GM23338 (cell line): ENCODE measurements around the gene FHIT. TPM values are rescaled to one million over a fixed set of nuclear protein-coding genes. Genes with fewer than 3 reads are reported as not detected.

Experiments
- ATAC-seq: fragments of 200-7000 bp; cut with Tn5 transposase; 3 replicates; pipeline ENCODE4 v1.9.1; 2020
- DNase-seq: peaks from one replicate; pipeline ENCODE4 v3.0.0-alpha.2; 2015; ENCODE audit warnings: low spot score
- H2AFZ ChIP-seq: fragments of 200-600 bp; sonication (generic); 2 replicates; pipeline ENCODE4 v1.8.0; 2016; ENCODE audit warnings: antibody characterized with exemption, mild to moderate bottlenecking, moderate library complexity
- H3F3A ChIP-seq: fragments of 200-600 bp; sonication (generic); replicated peaks from 2 replicates; pipeline ENCODE4 v1.8.0; 2017; ENCODE audit warnings: antibody characterized with exemption, mixed run types, low read depth
- H3K27ac ChIP-seq: fragments of 200-600 bp; sonication (generic); 2 replicates; pipeline ENCODE4 v1.6.1; 2016; ENCODE audit warnings: low read depth
- H3K27me3 ChIP-seq: fragments of 200-600 bp; sonication (generic); 2 replicates; pipeline ENCODE4 v1.8.0; 2016; ENCODE audit warnings: mild to moderate bottlenecking, mixed run types, moderate library complexity; ENCODE audit not compliant: insufficient read depth
- H3K36me3 ChIP-seq: fragments of 200-600 bp; sonication (generic); 2 replicates; pipeline ENCODE4 v1.8.0; 2016; ENCODE audit warnings: mild to moderate bottlenecking; ENCODE audit not compliant: insufficient read depth
- H3K4me1 ChIP-seq: fragments of 200-600 bp; sonication (generic); 2 replicates; pipeline ENCODE4 v1.8.0; 2016; ENCODE audit warnings: mild to moderate bottlenecking, moderate library complexity; ENCODE audit not compliant: insufficient read depth
- H3K4me2 ChIP-seq: fragments of 200-600 bp; sonication (generic); 2 replicates; pipeline ENCODE4 v1.7.1; 2017; ENCODE audit warnings: mixed run types
- H3K4me3 ChIP-seq: fragments of 200-600 bp; sonication (generic); 2 replicates; pipeline ENCODE4 v1.6.1; 2016; ENCODE audit warnings: mixed run types
- H3K79me2 ChIP-seq: fragments of 200-600 bp; sonication (generic); replicated peaks from 2 replicates; pipeline ENCODE4 v1.8.0; 2017; ENCODE audit warnings: mild to moderate bottlenecking; ENCODE audit not compliant: insufficient read depth
- H3K9me2 ChIP-seq: fragments of 200-600 bp; sonication (generic); 2 replicates; pipeline ENCODE4 v1.8.0; 2017; ENCODE audit not compliant: insufficient read depth
- H4K20me1 ChIP-seq: fragments of 200-600 bp; sonication (generic); replicated peaks from 2 replicates; pipeline ENCODE4 v1.8.0; 2017; ENCODE audit warnings: mild to moderate bottlenecking; ENCODE audit not compliant: insufficient read depth
- H3K27ac Mint-ChIP-seq: 2 replicates; pipeline ENCODE4 v1.8.0; 2020; ENCODE audit warnings: inconsistent platforms, mild to moderate bottlenecking, moderate library complexity, mixed read lengths
- H3K27me3 Mint-ChIP-seq: 3 replicates; pipeline ENCODE4 v1.8.0; 2022; ENCODE audit warnings: low read depth, mild to moderate bottlenecking, moderate library complexity, mixed read lengths, inconsistent platforms; ENCODE audit not compliant: insufficient read depth, poor library complexity
- H3K36me3 Mint-ChIP-seq: 3 replicates; pipeline ENCODE4 v1.8.0; 2021; ENCODE audit warnings: low read depth, mild to moderate bottlenecking, inconsistent platforms, moderate library complexity, mixed read lengths
- H3K4me1 Mint-ChIP-seq: 3 replicates; pipeline ENCODE4 v1.8.0; 2020; ENCODE audit warnings: mild to moderate bottlenecking, inconsistent platforms, mixed read lengths
- H3K4me3 Mint-ChIP-seq: 3 replicates; pipeline ENCODE4 v1.8.0; 2021; ENCODE audit warnings: moderate library complexity, mild to moderate bottlenecking, inconsistent platforms, mixed read lengths
- H3K9me3 Mint-ChIP-seq: 3 replicates; pipeline ENCODE4 v1.8.0; 2020; ENCODE audit warnings: moderate library complexity, mild to moderate bottlenecking, inconsistent platforms, mixed read lengths
- CTCF ChIP-seq, 2 experiments: fragments of 200-600 bp in 1 of 2; sonication (generic) in 1 of 2; conservative IDR thresholded peaks; 2 replicates each; pipeline versions ENCODE4 v1.5.1 to v1.6.1; 2016 to 2017; ENCODE audit warnings: antibody characterized with exemption in 2 of 2, low read depth in 2 of 2, mild to moderate bottlenecking in 2 of 2, moderate library complexity in 1 of 2
- ETS1 ChIP-seq: IDR thresholded peaks from 2 replicates; pipeline ENCODE4 v1.6.1; 2016; ENCODE audit warnings: antibody characterized with exemption
- EZH2phosphoT487 ChIP-seq: fragments of 200-600 bp; sonication (generic); IDR thresholded peaks from one replicate; pipeline ENCODE4 v1.8.1; 2018; ENCODE audit warnings: antibody characterized with exemption; ENCODE audit not compliant: unreplicated experiment
- JUNB ChIP-seq: IDR thresholded peaks from one replicate; pipeline ENCODE4 v1.6.1; 2016; ENCODE audit warnings: antibody characterized with exemption; ENCODE audit not compliant: unreplicated experiment
- REST ChIP-seq: IDR thresholded peaks from one replicate; pipeline ENCODE4 v1.6.1; 2018; ENCODE audit warnings: antibody characterized with exemption; ENCODE audit not compliant: unreplicated experiment
- ZNF114 ChIP-seq: fragments of 250-450 bp; sonication (Bioruptor Pico); IDR thresholded peaks from 2 replicates; pipeline ENCODE4 v1.5.0; 2020; ENCODE audit warnings: mild to moderate bottlenecking, moderate library complexity
- ZNF331 ChIP-seq: fragments of 250-450 bp; sonication (Bioruptor Pico); IDR thresholded peaks from 2 replicates; pipeline ENCODE4 v1.5.0; 2020; ENCODE audit warnings: low read depth, mild to moderate bottlenecking, moderate library complexity
- ZNF462 ChIP-seq: fragments of 250-450 bp; sonication (Bioruptor Pico); IDR thresholded peaks from 2 replicates; pipeline ENCODE4 v1.5.0; 2020; ENCODE audit warnings: mild to moderate bottlenecking, moderate library complexity
- polyA plus RNA-seq: library from polyadenylated mRNA; unstranded; fragments of >200 nt; fragmentation: Nextera tagmentation; extraction: Ambion mirVana; gene quantifications from 2 replicates; pipeline ENCODE4 v1.2.1, GENCODE V29; 2016
- total RNA-seq: library from RNA; depleted of rRNA; stranded (reverse); fragments of >200 nt; shearing (Covaris generic); gene quantifications from 2 replicates; pipeline ENCODE4 v1.2.3, GENCODE V29; 2014

The FHIT gene
- total and polyA plus RNA-seq, 2 experiments from 2014 or later: 3.0 to 8.3 TPM

GRCh38 chr3:59946401-59946800 lies 1304.9 kb downstream of the FHIT start:
- Histone ChIP-seq H4K20me1 (no peaks in the 10 kb centered on the region), H3K27me3 (no peaks in the 10 kb centered on the region), H3K27ac (no peak overlapping the region), H3K79me2 (no peaks in the 10 kb centered on the region), H3K4me3 (no peak overlapping the region), H3K36me3 (no peaks in the 10 kb centered on the region), H3K4me2 (no peak overlapping the region), H3F3A (no peaks in the 10 kb centered on the region), H3K4me1 (no peaks in the 10 kb centered on the region), H3K9me2 (peaks cover 9% of the 10 kb centered on the region; the same call in 1 of the 2 replicates), H2AFZ (no peak overlapping the region)
- H3K9me3 Mint-ChIP-seq: no peaks in the 10 kb centered on the region; the same call in 1 of the 3 replicates
- no peak overlapping the region for H3K4me3 Mint-ChIP-seq
- H3K27ac Mint-ChIP-seq: no peak overlapping the region
- DNase-seq (no peak), ATAC-seq (no peak)
- H3K36me3 Mint-ChIP-seq: no peaks in the 10 kb centered on the region
- TF ChIP-seq CTCF (conservative IDR thresholded peaks at IDR 0.05; ENCODE audit: low read depth in 2 of 2) (no peak), ETS1 (no peak), ZNF114 (CRISPR knock-in tag) (no peak), JUNB (no peak)
- no peaks in the 10 kb centered on the region for H3K4me1 Mint-ChIP-seq
- no peaks in the 10 kb centered on the region for H3K27me3 Mint-ChIP-seq

GRCh38 chr3:59940718-59941117 lies 1310.5 kb downstream of the FHIT start:
- Histone ChIP-seq H4K20me1 (no peaks in the 10 kb centered on the region), H3K9me2 (no peaks in the 10 kb centered on the region), H3F3A (no peaks in the 10 kb centered on the region), H3K27me3 (no peaks in the 10 kb centered on the region), H3K4me2 (no peak overlapping the region), H3K27ac (no peak overlapping the region), H3K36me3 (no peaks in the 10 kb centered on the region), H2AFZ (no peak overlapping the region), H3K79me2 (no peaks in the 10 kb centered on the region), H3K4me3 (no peak overlapping the region), H3K4me1 (no peaks in the 10 kb centered on the region)
- no peak for DNase-seq
- Mint-ChIP-seq H3K4me3 (no peak overlapping the region), H3K4me1 (no peaks in the 10 kb centered on the region), H3K27ac (no peak overlapping the region), H3K27me3 (no peaks in the 10 kb centered on the region), H3K9me3 (no peaks in the 10 kb centered on the region; the same call in 1 of the 3 replicates), H3K36me3 (no peaks in the 10 kb centered on the region)
- ATAC-seq: no peak
- TF ChIP-seq ETS1 (no peak), ZNF462 (CRISPR knock-in tag) (no peak), ZNF331 (CRISPR knock-in tag) (no peak), REST (no peak), EZH2phosphoT487 (no peak)
